ENCODE measurements around the gene KRTAP20-1.

Gene KRTAP20-1

DNA sequence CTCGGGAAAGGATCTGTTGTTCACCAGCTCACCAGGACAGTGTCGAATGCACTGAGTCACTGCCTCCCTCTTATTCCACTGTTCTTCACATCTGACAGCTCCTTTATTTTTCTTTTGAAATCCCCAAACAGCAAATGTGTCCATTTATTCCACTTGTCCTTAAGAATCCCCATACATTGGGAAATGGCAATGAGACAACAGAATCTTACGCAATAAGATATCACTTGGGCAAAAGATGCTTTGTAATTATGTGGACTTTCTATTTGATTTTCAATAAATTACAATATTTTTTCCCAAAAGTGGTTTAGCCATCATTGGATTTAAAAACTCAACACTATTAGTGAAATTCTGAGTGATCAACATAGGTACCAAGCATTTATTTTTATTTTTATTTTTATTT lies 22.5 kb downstream of the KRTAP20-1 start:
- DNase-seq (ENCODE audit: low read depth, low spot score), result no peak
- Histone ChIP-seq H3K4me1 (ENCODE audit: insufficient read depth, insufficient read length) (no peaks in the 10 kb centered on the region), H3K36me3 (ENCODE audit: insufficient read depth, insufficient read length, low read length) (no peaks in the 10 kb centered on the region), H3K27me3 (ENCODE audit: insufficient read depth, insufficient read length) (no peaks in the 10 kb centered on the region), H3K9me3 (ENCODE audit: insufficient read depth, low read length) (no peaks in the 10 kb centered on the region), H3K9ac (ENCODE audit: insufficient read length, low read depth) (no peak overlapping the region), H3K4me3 (ENCODE audit: insufficient read length, low read depth) (no peak overlapping the region)
- TF ChIP-seq ZNF274 (IDR thresholded peaks at IDR 0.05; ENCODE audit: low read depth, low read length), result no peak
- TF ChIP-seq SUZ12 (IDR thresholded peaks at IDR 0.05; ENCODE audit: extremely low read depth, insufficient read depth, insufficient read length), result no peak
- no peak for TF ChIP-seq YY1 (IDR thresholded peaks at IDR 0.05; ENCODE audit: insufficient read depth, insufficient read length)

DNA sequence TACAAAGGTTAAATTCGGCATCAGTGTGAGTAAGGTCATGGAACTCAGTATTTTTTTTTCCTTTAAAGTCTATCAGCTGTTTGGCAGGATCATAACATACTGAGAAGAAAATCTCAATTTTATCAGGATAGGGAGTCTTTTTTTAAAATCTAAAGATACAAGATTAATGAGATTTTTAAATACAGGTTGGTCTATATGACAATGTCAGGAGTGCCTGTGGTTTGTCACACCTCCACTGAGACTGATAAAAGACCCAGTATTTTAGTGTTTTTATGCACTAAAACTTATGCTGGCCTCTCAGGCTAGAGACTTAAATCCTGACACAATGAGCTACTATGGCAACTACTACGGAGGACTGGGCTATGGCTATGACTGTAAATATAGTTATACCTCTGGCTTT lies 26.3 kb downstream of the KRTAP20-1 start, which contains the start of gene KRTAP20-3:
Gene KRTAP20-3, plus strand, starts transcription at position 301 of the 400 bp plus-strand sequence.
- no peaks in the 10 kb centered on the region for H3K9me3 ChIP-seq (ENCODE audit: insufficient read depth, low read length)
- no peak within 1 kb of the TSS for H3K4me3 ChIP-seq (ENCODE audit: insufficient read length, low read depth)
- H3K36me3 ChIP-seq (ENCODE audit: insufficient read depth, insufficient read length, low read length), result no peaks in the 10 kb centered on the region
- TF ChIP-seq SUZ12 (IDR thresholded peaks at IDR 0.05; ENCODE audit: extremely low read depth, insufficient read depth, insufficient read length), result no peak
- no peak for TF ChIP-seq YY1 (IDR thresholded peaks at IDR 0.05; ENCODE audit: insufficient read depth, insufficient read length)
- no peak for TF ChIP-seq ZNF274 (IDR thresholded peaks at IDR 0.05; ENCODE audit: low read depth, low read length)
- no peak within 1 kb of the TSS for H3K9ac ChIP-seq (ENCODE audit: insufficient read length, low read depth)
- H3K4me1 ChIP-seq (ENCODE audit: insufficient read depth, insufficient read length), result no peaks in the 10 kb centered on the region
- H3K27me3 ChIP-seq (ENCODE audit: insufficient read depth, insufficient read length), result no peaks in the 10 kb centered on the region
- no peak for DNase-seq (ENCODE audit: low read depth, low spot score)

GRCh38 chr21:30646904-30647414 lies 30.7 kb downstream of the KRTAP20-1 start:
- Histone ChIP-seq H3K4me1 (ENCODE audit: insufficient read depth, insufficient read length) (no peaks in the 10 kb centered on the region), H3K36me3 (ENCODE audit: insufficient read depth, insufficient read length, low read length) (no peaks in the 10 kb centered on the region), H3K27me3 (ENCODE audit: insufficient read depth, insufficient read length) (no peaks in the 10 kb centered on the region), H3K9me3 (ENCODE audit: insufficient read depth, low read length) (no peaks in the 10 kb centered on the region), H3K9ac (ENCODE audit: insufficient read length, low read depth) (no peak overlapping the region), H3K4me3 (ENCODE audit: insufficient read length, low read depth) (no peak overlapping the region)
- TF ChIP-seq YY1 (IDR thresholded peaks at IDR 0.05; ENCODE audit: insufficient read depth, insufficient read length) (no peak), SUZ12 (IDR thresholded peaks at IDR 0.05; ENCODE audit: extremely low read depth, insufficient read depth, insufficient read length) (no peak), ZNF274 (IDR thresholded peaks at IDR 0.05; ENCODE audit: low read depth, low read length) (no peak)
- DNase-seq (ENCODE audit: low read depth, low spot score), result no peak

GRCh38 chr21:30652891-30653290 lies 36.7 kb downstream of the KRTAP20-1 start:
- no peak for DNase-seq (ENCODE audit: low read depth, low spot score)
- Histone ChIP-seq H3K4me1 (ENCODE audit: insufficient read depth, insufficient read length) (no peaks in the 10 kb centered on the region), H3K9ac (ENCODE audit: insufficient read length, low read depth) (no peak overlapping the region), H3K4me3 (ENCODE audit: insufficient read length, low read depth) (no peak overlapping the region), H3K27me3 (ENCODE audit: insufficient read depth, insufficient read length) (no peaks in the 10 kb centered on the region), H3K9me3 (ENCODE audit: insufficient read depth, low read length) (no peaks in the 10 kb centered on the region), H3K36me3 (ENCODE audit: insufficient read depth, insufficient read length, low read length) (no peaks in the 10 kb centered on the region)
- TF ChIP-seq YY1 (IDR thresholded peaks at IDR 0.05; ENCODE audit: insufficient read depth, insufficient read length), result no peak
- no peak for TF ChIP-seq ZNF274 (IDR thresholded peaks at IDR 0.05; ENCODE audit: low read depth, low read length)
- TF ChIP-seq SUZ12 (IDR thresholded peaks at IDR 0.05; ENCODE audit: extremely low read depth, insufficient read depth, insufficient read length), result no peak
